Neuronal stem cell (in vitro differentiated cells): ENCODE results near the gene FLNA.

ENCODE experiments used
- DNase-seq: peaks from one replicate; pipeline ENCODE4 v3.0.0-alpha.2; 2013; ENCODE audit warnings: low spot score
- H2AFZ ChIP-seq: one replicate; pipeline ENCODE4 v1.6.1; 2013; ENCODE audit warnings: mild to moderate bottlenecking, low read length, inconsistent platforms
- H2AK5ac ChIP-seq: 2 replicates; pipeline ENCODE4 v1.6.1; 2013; ENCODE audit warnings: low read depth, mild to moderate bottlenecking, inconsistent platforms, low read length, moderate library complexity, mixed read lengths
- H2BK120ac ChIP-seq: 2 replicates; pipeline ENCODE4 v1.6.1; 2013; ENCODE audit warnings: low read depth, mild to moderate bottlenecking, inconsistent platforms, low read length, moderate library complexity, mixed read lengths
- H2BK12ac ChIP-seq: one replicate; pipeline ENCODE4 v1.6.1; 2013; ENCODE audit warnings: low read length, inconsistent platforms
- H2BK15ac ChIP-seq: 2 replicates; pipeline ENCODE4 v1.6.1; 2013; ENCODE audit warnings: mild to moderate bottlenecking, low read length, inconsistent platforms, mixed read lengths
- H2BK5ac ChIP-seq: one replicate; pipeline ENCODE4 v1.6.1; 2013; ENCODE audit warnings: inconsistent platforms, mild to moderate bottlenecking, low read length, moderate library complexity
- H3K14ac ChIP-seq: one replicate; pipeline ENCODE4 v1.6.1; 2013; ENCODE audit warnings: low read length, inconsistent platforms
- H3K18ac ChIP-seq: 2 replicates; pipeline ENCODE4 v1.6.1; 2013; ENCODE audit warnings: low read length, inconsistent platforms
- H3K23ac ChIP-seq: 2 replicates; pipeline ENCODE4 v1.6.1; 2013; ENCODE audit warnings: low read depth, mild to moderate bottlenecking, mixed read lengths, low read length, inconsistent platforms; ENCODE audit not compliant: poor library complexity
- H3K27ac ChIP-seq: replicated peaks from 3 replicates; pipeline ENCODE4 v1.5.1; 2013; ENCODE audit warnings: low read length, inconsistent platforms
- H3K27me3 ChIP-seq, 3 experiments: 2 replicates each; pipeline ENCODE4 v1.6.1; 2013; ENCODE audit warnings: low read length in 3 of 3, mild to moderate bottlenecking in 2 of 3, inconsistent platforms in 1 of 3, low read depth in 1 of 3, mixed read lengths in 1 of 3, moderate library complexity in 1 of 3; ENCODE audit not compliant: control insufficient read depth in 3 of 3, insufficient read depth in 3 of 3
- H3K36me3 ChIP-seq, 2 donors: replicated peaks in 1 of 2; 2 replicates each; pipeline ENCODE4 v1.6.1; 2013; ENCODE audit warnings: low read length in 2 of 2; ENCODE audit not compliant: control insufficient read depth in 2 of 2, insufficient read depth in 2 of 2
- H3K4ac ChIP-seq: 2 replicates; pipeline ENCODE4 v1.6.1; 2013; ENCODE audit warnings: inconsistent platforms, mild to moderate bottlenecking, low read length, moderate library complexity
- H3K4me1 ChIP-seq, 2 donors: 1 replicate in 1 of 2; 2 replicates in 1 of 2; pipeline ENCODE4 v1.6.1; 2013; ENCODE audit warnings: low read length in 2 of 2, low read depth in 1 of 2; ENCODE audit not compliant: control insufficient read depth in 2 of 2, insufficient read depth in 1 of 2
- H3K4me2 ChIP-seq: one replicate; pipeline ENCODE4 v1.6.1; 2013; ENCODE audit warnings: mild to moderate bottlenecking, low read length, inconsistent platforms; ENCODE audit not compliant: insufficient read depth, poor library complexity, severe bottlenecking
- H3K4me3 ChIP-seq, 2 donors: 2 replicates each; pipeline ENCODE4 v1.5.1; 2013; ENCODE audit warnings: low read length in 2 of 2, mild to moderate bottlenecking in 2 of 2, inconsistent platforms in 1 of 2, moderate library complexity in 1 of 2
- H3K79me1 ChIP-seq: one replicate; pipeline ENCODE4 v1.6.1; 2013; ENCODE audit warnings: low read depth, mild to moderate bottlenecking, inconsistent platforms, low read length, moderate library complexity
- H3K9ac ChIP-seq: one replicate; pipeline ENCODE4 v1.6.1; 2013; ENCODE audit warnings: mild to moderate bottlenecking, low read depth, low read length, inconsistent platforms; ENCODE audit not compliant: poor library complexity
- H3K9me3 ChIP-seq, 2 donors: replicated peaks in 1 of 2; 2 replicates each; pipeline versions ENCODE3 to v1.6.1; 2013; ENCODE audit warnings: low read length in 2 of 2, mild to moderate bottlenecking in 2 of 2, inconsistent platforms in 1 of 2, low read depth in 1 of 2, mixed read lengths in 1 of 2, moderate library complexity in 1 of 2; ENCODE audit not compliant: control insufficient read depth in 2 of 2, insufficient read depth in 1 of 2
- H4K8ac ChIP-seq: one replicate; pipeline ENCODE4 v1.6.1; 2013; ENCODE audit warnings: low read depth, mild to moderate bottlenecking, inconsistent platforms, low read length, moderate library complexity
- H4K91ac ChIP-seq: one replicate; pipeline ENCODE4 v1.6.1; 2013; ENCODE audit warnings: low read length, low read depth, mild to moderate bottlenecking, inconsistent platforms; ENCODE audit not compliant: poor library complexity
- WGBS, 2 donors: extraction: QIAGEN DNeasy Blood & Tissue Kit; methylation state at CpG; one replicate each; pipeline ENCODE4 v1.1.7; 2013; ENCODE audit warnings: missing lambda C conversion rate in 2 of 2, mixed read lengths in 1 of 2; ENCODE audit not compliant: insufficient read length in 2 of 2, insufficient replicate concordance in 1 of 2; ENCODE audit errors: extremely low coverage in 2 of 2; 5-methylcytosine and 5-hydroxymethylcytosine counted together

FLNA gene

GRCh38 chrX:154378059-154378798, 3.8 kb upstream of the FLNA start:
- DNase-seq = no peak

DNA sequence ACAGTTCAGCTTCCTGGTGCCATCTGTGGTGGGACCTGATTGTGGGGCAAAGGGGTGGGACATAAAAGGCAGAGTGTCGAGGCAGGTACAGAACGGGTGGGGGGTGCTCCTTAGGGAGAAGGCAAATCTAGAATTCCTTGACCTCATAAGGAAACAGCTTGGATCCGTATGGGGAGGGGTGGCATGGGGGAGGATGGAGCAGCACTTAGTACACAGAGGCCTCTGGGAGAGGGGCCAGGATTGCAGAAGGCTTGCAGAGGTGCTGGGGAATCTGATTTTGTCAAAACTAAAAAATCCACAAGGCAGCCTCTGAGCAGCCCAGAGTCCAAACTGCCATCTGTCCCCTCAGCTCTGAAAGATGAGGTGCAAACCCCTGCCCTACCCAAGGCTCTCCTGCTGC, 2.3 kb upstream of the FLNA start:
- H3K4me2 ChIP-seq = no peak overlapping the region
- no peak overlapping the region for H3K9ac ChIP-seq
- H2BK15ac ChIP-seq = no peak overlapping the region
- no peak overlapping the region for H3K27ac ChIP-seq
- H3K23ac ChIP-seq = no peak overlapping the region
- H2BK120ac ChIP-seq = no peak overlapping the region
- no peak overlapping the region for H3K4me3 ChIP-seq
- H2BK5ac ChIP-seq = no peak overlapping the region
- no peak overlapping the region for H3K4ac ChIP-seq
- no peak overlapping the region for H3K18ac ChIP-seq
- peaks cover 2% of the 10 kb centered on the region for H3K79me1 ChIP-seq
- peak overlapping the region; percentile 13 for H2AK5ac ChIP-seq
- H2AFZ ChIP-seq = no peak overlapping the region
- H4K91ac ChIP-seq = no peak overlapping the region
- peaks cover 0 to 14% of the 10 kb centered on the region in 2 donors for H3K36me3 ChIP-seq
- H4K8ac ChIP-seq = no peak overlapping the region
- H3K9me3 ChIP-seq = no peaks in the 10 kb centered on the region
- H2BK12ac ChIP-seq = no peak overlapping the region
- H3K14ac ChIP-seq = no peak overlapping the region
- no CpG with 5 or more reads among the region's 3 CpGs for WGBS, 2 donors
- H3K27me3 ChIP-seq = no peaks in the 10 kb centered on the region
- peaks cover 21 to 22% of the 10 kb centered on the region in 2 donors for H3K4me1 ChIP-seq
- no peak for DNase-seq

More at GRCh38 chrX:154378059-154378798, 3.8 kb upstream of the FLNA start:
- peak overlapping the region; percentile 95 for H3K18ac ChIP-seq
- H2BK15ac ChIP-seq = no peak overlapping the region
- no peak overlapping the region for H4K91ac ChIP-seq
- peak overlapping the region; percentile 95 for H3K27ac ChIP-seq
- peak overlapping the region; percentile 72 for H2BK120ac ChIP-seq
- peak overlapping the region; percentile 65 to 84 for H3K4me3 ChIP-seq
- H3K23ac ChIP-seq = peak overlapping the region; percentile 55
- peak overlapping the region; percentile 87 for H2BK5ac ChIP-seq
- no peak overlapping the region for H4K8ac ChIP-seq
- H3K9me3 ChIP-seq = no peaks in the 10 kb centered on the region
- peak overlapping the region; percentile 73 for H3K4me2 ChIP-seq
- H2AFZ ChIP-seq = peak overlapping the region; percentile 53
- H3K9ac ChIP-seq = peak overlapping the region; percentile 90
- H3K27me3 ChIP-seq = no peaks in the 10 kb centered on the region
- H3K4me1 ChIP-seq = peaks cover 15 to 18% of the 10 kb centered on the region in 2 donors
- no peak overlapping the region for H3K4ac ChIP-seq
- H2BK12ac ChIP-seq = no peak overlapping the region
- H3K36me3 ChIP-seq = peaks cover 0 to 22% of the 10 kb centered on the region in 2 donors
- WGBS, 2 donors = no CpG with 5 or more reads among the region's 79 CpGs
- peak overlapping the region; percentile 81 for H2AK5ac ChIP-seq
- H3K14ac ChIP-seq = peak overlapping the region; percentile 82
- no peaks in the 10 kb centered on the region for H3K79me1 ChIP-seq

- no peak overlapping the region for H3K9ac ChIP-seq
- no CpG with 5 or more reads among the region's 10 CpGs for WGBS, 2 donors
- H3K36me3 ChIP-seq = peaks cover 0 to 1% of the 10 kb centered on the region in 2 donors
- H4K91ac ChIP-seq = no peak overlapping the region
- DNase-seq = no peak
- H3K4me1 ChIP-seq = peaks cover 10 to 14% of the 10 kb centered on the region in 2 donors
- no peak overlapping the region for H3K14ac ChIP-seq
- no peaks in the 10 kb centered on the region for H3K27me3 ChIP-seq
- no peaks in the 10 kb centered on the region for H3K9me3 ChIP-seq
- no peak overlapping the region for H3K18ac ChIP-seq
- H3K79me1 ChIP-seq = peaks cover 4% of the 10 kb centered on the region
- no peak overlapping the region for H4K8ac ChIP-seq
- H2BK15ac ChIP-seq = no peak overlapping the region
- H3K27ac ChIP-seq = no peak overlapping the region
- no peak overlapping the region for H3K23ac ChIP-seq
- H3K4ac ChIP-seq = no peak overlapping the region
- H3K4me2 ChIP-seq = no peak overlapping the region
- no peak overlapping the region for H2AFZ ChIP-seq
- H2BK120ac ChIP-seq = no peak overlapping the region
- no peak overlapping the region for H2BK5ac ChIP-seq
- H2BK12ac ChIP-seq = no peak overlapping the region
- peak overlapping the region in 1 of 2 donors; percentile 47 for H3K4me3 ChIP-seq
- H2AK5ac ChIP-seq = no peak overlapping the region
These were observed 696 bp upstream of the FLNA start for GRCh38 chrX:154375156-154375504.

- Histone ChIP-seq H3K23ac (no peak overlapping the region), H4K91ac (no peak overlapping the region), H2AK5ac (peak overlapping the region; percentile 45), H3K79me1 (peaks cover 5% of the 10 kb centered on the region), H3K18ac (peak overlapping the region; percentile 78), H3K27ac (no peak overlapping the region), H3K9me3 (no peaks in the 10 kb centered on the region), H3K9ac (no peak overlapping the region), H2BK5ac (no peak overlapping the region), H3K4me3 (peak overlapping the region; percentile 15 to 71), H3K14ac (no peak overlapping the region), H2BK12ac (no peak overlapping the region), H4K8ac (no peak overlapping the region), H3K4ac (no peak overlapping the region), H3K36me3 (peaks cover 0 to 10% of the 10 kb centered on the region in 2 donors), H3K4me1 (peaks cover 8 to 13% of the 10 kb centered on the region in 2 donors), H2AFZ (peak overlapping the region; percentile 43), H2BK120ac (no peak overlapping the region), H2BK15ac (peak overlapping the region; percentile 37), H3K27me3 (no peaks in the 10 kb centered on the region), H3K4me2 (peak overlapping the region; percentile 56)
- no CpG with 5 or more reads among the region's 23 CpGs for WGBS, 2 donors
- no peak for DNase-seq
These were observed 811 bp downstream of the FLNA start for GRCh38 chrX:154373340-154374306.
